H9 (cell line): Measurements from ENCODE around the gene MICAL2. TPM values are rescaled to one million over a fixed set of nuclear protein-coding genes. Genes with fewer than 3 reads are reported as not detected.

Experiments used
- DNase-seq: peaks from one replicate; pipeline ENCODE4 v3.0.0-alpha.2; 2017
- H2AFZ ChIP-seq: one replicate; pipeline ENCODE4 v1.6.1; 2013; ENCODE audit warnings: mild to moderate bottlenecking, low read length, control low read depth, moderate library complexity
- H2AK5ac ChIP-seq: 2 replicates; pipeline ENCODE4 v1.6.1; 2013; ENCODE audit warnings: low read length, control low read depth, mixed read lengths; ENCODE audit not compliant: insufficient read length
- H2BK120ac ChIP-seq: one replicate; pipeline ENCODE4 v1.6.1; 2013; ENCODE audit warnings: low read depth, mild to moderate bottlenecking, low read length, control low read depth, inconsistent platforms; ENCODE audit not compliant: poor library complexity, severe bottlenecking
- H2BK12ac ChIP-seq: 2 replicates; pipeline ENCODE4 v1.6.1; 2013; ENCODE audit warnings: low read length, control low read depth, mixed read lengths, low read depth; ENCODE audit not compliant: insufficient read length
- H2BK15ac ChIP-seq: 2 replicates; pipeline ENCODE4 v1.6.1; 2013; ENCODE audit warnings: low read depth, low read length, control low read depth
- H2BK20ac ChIP-seq: one replicate; pipeline ENCODE4 v1.6.1; 2013; ENCODE audit warnings: low read depth, mild to moderate bottlenecking, low read length, control low read depth, inconsistent platforms; ENCODE audit not compliant: poor library complexity, severe bottlenecking
- H2BK5ac ChIP-seq: 2 replicates; pipeline ENCODE4 v1.6.1; 2013; ENCODE audit warnings: low read length, control low read depth, mixed read lengths; ENCODE audit not compliant: insufficient read length
- H3K14ac ChIP-seq: 2 replicates; pipeline ENCODE4 v1.6.1; 2013; ENCODE audit warnings: low read length, control low read depth; ENCODE audit not compliant: insufficient read depth
- H3K18ac ChIP-seq: 2 replicates; pipeline ENCODE4 v1.6.1; 2013; ENCODE audit warnings: low read depth, mild to moderate bottlenecking, mixed read lengths, low read length, control low read depth; ENCODE audit not compliant: insufficient read length
- H3K23ac ChIP-seq: 2 replicates; pipeline ENCODE4 v1.6.1; 2013; ENCODE audit warnings: low read length, control low read depth, mixed read lengths, low read depth; ENCODE audit not compliant: insufficient read length
- H3K23me2 ChIP-seq: 2 replicates; pipeline ENCODE4 v1.6.1; 2013; ENCODE audit warnings: low read depth, mild to moderate bottlenecking, mixed read lengths, low read length, control low read depth; ENCODE audit not compliant: insufficient read length, poor library complexity, severe bottlenecking
- H3K27ac ChIP-seq: 2 replicates; pipeline ENCODE4 v1.5.1; 2013; ENCODE audit warnings: low read length, control low read depth, mixed read lengths, low read depth; ENCODE audit not compliant: insufficient read length
- H3K27me3 ChIP-seq: 2 replicates; pipeline ENCODE4 v1.6.1; 2013; ENCODE audit warnings: low read length, control low read depth, inconsistent platforms; ENCODE audit not compliant: insufficient read depth
- H3K4ac ChIP-seq: 2 replicates; pipeline ENCODE4 v1.6.1; 2013; ENCODE audit warnings: low read depth, mild to moderate bottlenecking, control low read depth, inconsistent platforms, low read length, moderate library complexity
- H3K4me1 ChIP-seq: 2 replicates; pipeline ENCODE4 v1.6.1; 2013; ENCODE audit warnings: low read length, control low read depth, inconsistent platforms; ENCODE audit not compliant: insufficient read depth
- H3K4me2 ChIP-seq: 2 replicates; pipeline ENCODE4 v1.6.1; 2013; ENCODE audit warnings: low read length, control low read depth, mixed read lengths; ENCODE audit not compliant: insufficient read length, insufficient read depth
- H3K56ac ChIP-seq: 2 replicates; pipeline ENCODE4 v1.6.1; 2013; ENCODE audit warnings: low read depth, mild to moderate bottlenecking, mixed read lengths, low read length, control low read depth; ENCODE audit not compliant: insufficient read length
- H3K79me1 ChIP-seq: 2 replicates; pipeline ENCODE4 v1.6.1; 2013; ENCODE audit warnings: low read depth, mild to moderate bottlenecking, moderate library complexity, low read length, control low read depth, inconsistent platforms; ENCODE audit not compliant: insufficient read depth, poor library complexity, severe bottlenecking
- H3K79me2 ChIP-seq: 2 replicates; pipeline ENCODE4 v1.6.1; 2013; ENCODE audit warnings: low read length, control low read depth, inconsistent platforms; ENCODE audit not compliant: insufficient read depth
- H3K9ac ChIP-seq: 2 replicates; pipeline ENCODE4 v1.6.1; 2013; ENCODE audit warnings: low read length, control low read depth, mixed read lengths; ENCODE audit not compliant: insufficient read length; ENCODE audit errors: extremely low read depth
- H3K9me3 ChIP-seq: one replicate; pipeline ENCODE4 v1.6.1; 2013; ENCODE audit warnings: low read depth, low read length, inconsistent platforms; ENCODE audit not compliant: control insufficient read depth
- H3T11ph ChIP-seq: one replicate; pipeline ENCODE4 v1.6.1; 2013; ENCODE audit warnings: mild to moderate bottlenecking, low read length, control low read depth, inconsistent platforms
- H4K20me1 ChIP-seq: one replicate; pipeline ENCODE4 v1.6.1; 2013; ENCODE audit not compliant: control insufficient read depth, insufficient read length, insufficient read depth
- H4K5ac ChIP-seq: 2 replicates; pipeline ENCODE4 v1.6.1; 2013; ENCODE audit warnings: low read depth, mild to moderate bottlenecking, mixed read lengths, low read length, control low read depth; ENCODE audit not compliant: insufficient read length
- H4K8ac ChIP-seq: replicated peaks from 2 replicates; pipeline ENCODE4 v1.6.1; 2013; ENCODE audit warnings: low read length, control low read depth, mixed read lengths, low read depth; ENCODE audit not compliant: insufficient read length
- H4K91ac ChIP-seq: 2 replicates; pipeline ENCODE4 v1.6.1; 2013; ENCODE audit warnings: low read depth, mild to moderate bottlenecking, moderate library complexity, mixed read lengths, low read length, control low read depth; ENCODE audit not compliant: insufficient read length
- H3K27ac Mint-ChIP-seq, 3 experiments: 2 replicates in 2 of 3; 3 replicates in 1 of 3; pipeline ENCODE4 v1.8.0; 2020 to 2021; ENCODE audit warnings: mixed read lengths in 3 of 3, mild to moderate bottlenecking in 1 of 3, moderate library complexity in 1 of 3
- H3K27me3 Mint-ChIP-seq: 2 replicates; pipeline ENCODE4 v1.8.0; 2021; ENCODE audit warnings: low read depth, mild to moderate bottlenecking, moderate library complexity, mixed read lengths
- H3K36me3 Mint-ChIP-seq, 3 experiments: 2 replicates in 2 of 3; 3 replicates in 1 of 3; pipeline ENCODE4 v1.8.0; 2020 to 2021; ENCODE audit warnings: low read depth in 3 of 3, mixed read lengths in 3 of 3; ENCODE audit not compliant: insufficient read depth in 1 of 3
- H3K4me1 Mint-ChIP-seq, 2 experiments: 2 replicates each; pipeline ENCODE4 v1.8.0; 2020; ENCODE audit warnings: mixed read lengths in 2 of 2
- H3K4me3 Mint-ChIP-seq, 2 experiments: 2 replicates in 1 of 2; 3 replicates in 1 of 2; pipeline ENCODE4 v1.8.0; 2020 to 2021; ENCODE audit warnings: mild to moderate bottlenecking in 2 of 2, mixed read lengths in 2 of 2, moderate library complexity in 1 of 2
- H3K9me3 Mint-ChIP-seq, 2 experiments: 2 replicates in 1 of 2; 3 replicates in 1 of 2; pipeline ENCODE4 v1.8.0; 2020; ENCODE audit warnings: mild to moderate bottlenecking in 2 of 2, mixed read lengths in 2 of 2, moderate library complexity in 1 of 2
- CTCF ChIP-seq: fragments of 200-600 bp; sonication (generic); conservative IDR thresholded peaks from 3 replicates; pipeline ENCODE4 v1.8.0; 2021; ENCODE audit warnings: antibody characterized with exemption, mild to moderate bottlenecking
- WGBS: extraction: QIAGEN DNeasy Blood & Tissue Kit; methylation state at CpG from one replicate; pipeline ENCODE4 v1.1.7; 2013; ENCODE audit warnings: missing lambda C conversion rate, low lambda C conversion rate, mixed read lengths; ENCODE audit not compliant: insufficient read length; ENCODE audit errors: extremely low coverage; 5-methylcytosine and 5-hydroxymethylcytosine counted together
- total RNA-seq: library from RNA; stranded (reverse); gene quantifications from 2 replicates; pipeline ENCODE4 v1.2.1, GENCODE V29; 2021

MICAL2 gene
- total RNA-seq, 1 experiment from 2014 or later: 4.7 TPM

- no peak overlapping the region; a peak in 1 of 7 replicates for H3K27ac Mint-ChIP-seq
- Histone ChIP-seq H3T11ph (no peak overlapping the region), H3K27ac (no peak overlapping the region), H4K8ac (no peak overlapping the region), H2AK5ac (no peak overlapping the region), H3K56ac (no peak overlapping the region), H2BK120ac (no peak overlapping the region), H3K27me3 (no peaks in the 10 kb centered on the region), H3K14ac (no peak overlapping the region), H2AFZ (no peak overlapping the region), H4K20me1 (no peaks in the 10 kb centered on the region), H2BK15ac (no peak overlapping the region), H3K23me2 (no peaks in the 10 kb centered on the region), H4K91ac (no peak overlapping the region), H2BK5ac (no peak overlapping the region), H3K79me2 (no peaks in the 10 kb centered on the region), H3K18ac (no peak overlapping the region), H3K9me3 (no peaks in the 10 kb centered on the region), H3K4me1 (no peaks in the 10 kb centered on the region), H3K79me1 (no peaks in the 10 kb centered on the region), H3K4me2 (no peak overlapping the region), H3K23ac (no peak overlapping the region), H3K4ac (no peak overlapping the region), H3K9ac (no peak overlapping the region), H4K5ac (no peak overlapping the region), H2BK12ac (no peak overlapping the region), H2BK20ac (no peak overlapping the region)
- no peak for DNase-seq
- no peaks in the 10 kb centered on the region; the same call in 1 of the 2 replicates for H3K27me3 Mint-ChIP-seq
- no peaks in the 10 kb centered on the region; a peak in 1 of 7 replicates for H3K36me3 Mint-ChIP-seq
- H3K9me3 Mint-ChIP-seq: no peaks in the 10 kb centered on the region
- H3K4me1 Mint-ChIP-seq: peaks cover 4 to 13% of the 10 kb centered on the region in 2 experiments
- no CpG with 5 or more reads among the region's 3 CpGs for WGBS
- no peak for TF ChIP-seq CTCF
- H3K4me3 Mint-ChIP-seq: no peak overlapping the region
Measured at GRCh38 chr11:12172493-12173013, 62.2 kb downstream of the MICAL2 start.
